HL-60/S4 treated with retinoic acid at 250 ng/mL for 4 days and 3 days (cell line): ENCODE data around the gene KLF2.

Source experiments
- in situ Hi-C: fragments of 300-500 bp; cut with MboI; formaldehyde crosslinking; loops from 2 replicates; pipeline ENCODE4 v1.7.0; 2022; ENCODE audit warnings: low sequenced_read_pairs

The KLF2 gene

GRCh38 chr19:16306728-16307402 is 17.8 kb upstream of the KLF2 start:
- in situ Hi-C loops, result no loop called here

GRCh38 chr19:16308081-16308480 is 16.5 kb upstream of the KLF2 start:
- in situ Hi-C loops, result no loop called here

DNA sequence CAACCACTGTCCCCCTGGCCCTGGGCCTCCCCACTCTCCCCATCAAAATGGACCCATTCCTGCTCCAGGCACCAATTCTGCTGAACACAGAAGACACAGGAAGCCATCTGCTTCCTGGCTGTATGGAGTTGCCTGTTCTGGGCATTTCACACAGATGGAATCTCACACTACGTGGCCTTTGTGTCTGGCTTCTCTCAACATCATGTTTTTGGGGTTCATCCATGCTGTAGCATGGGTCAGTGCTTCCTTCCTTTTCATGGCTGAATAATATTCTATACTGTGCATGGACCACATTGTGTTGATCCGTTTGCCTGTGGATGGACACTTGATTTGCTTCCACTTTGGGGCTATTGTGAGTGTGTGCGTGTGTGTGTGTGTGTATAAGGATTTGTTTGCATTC is 15.0 kb upstream of the KLF2 start:
- in situ Hi-C loops, result no loop called here

DNA sequence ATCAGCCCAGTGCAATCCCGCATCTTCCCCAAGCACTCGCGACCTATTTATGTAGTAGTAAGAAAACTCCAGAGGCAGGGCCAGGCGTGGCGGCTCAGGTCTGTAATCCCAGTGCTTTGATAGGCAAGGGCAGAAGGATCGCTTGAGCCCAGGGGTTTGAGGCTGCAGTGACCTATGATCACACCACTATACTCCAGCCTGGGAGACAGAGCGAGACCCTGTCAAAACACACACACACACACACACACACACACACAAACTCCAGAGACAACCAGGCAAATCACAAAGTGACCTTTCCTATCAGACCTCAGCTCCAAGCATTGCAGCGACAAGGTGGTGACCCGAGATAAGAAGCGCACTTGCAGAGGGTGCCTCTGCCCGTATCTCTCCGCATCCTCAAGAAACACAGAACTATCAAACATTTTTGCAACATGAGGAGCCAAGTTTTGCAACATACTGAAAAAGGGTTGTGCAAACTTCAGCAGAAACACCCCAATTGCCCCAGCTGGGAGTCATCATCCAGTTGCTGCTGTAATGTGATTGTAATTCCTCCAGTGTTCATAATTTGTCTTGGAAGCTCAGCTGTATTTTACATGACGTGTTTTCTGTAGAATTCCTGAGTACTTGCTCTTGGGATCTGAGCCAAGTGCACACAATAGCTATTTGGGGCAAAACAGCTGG is 8.7 kb upstream of the KLF2 start:
- in situ Hi-C loops, result no loop called here

GRCh38 chr19:16316506-16316882 is 8.1 kb upstream of the KLF2 start:
- in situ Hi-C loops, result no loop called here

GRCh38 chr19:16319481-16319880 is 5.1 kb upstream of the KLF2 start:
- in situ Hi-C loops, result no loop called here

GRCh38 chr19:16320987-16321386 is 3.6 kb upstream of the KLF2 start:
- in situ Hi-C loops, result no loop called here

DNA sequence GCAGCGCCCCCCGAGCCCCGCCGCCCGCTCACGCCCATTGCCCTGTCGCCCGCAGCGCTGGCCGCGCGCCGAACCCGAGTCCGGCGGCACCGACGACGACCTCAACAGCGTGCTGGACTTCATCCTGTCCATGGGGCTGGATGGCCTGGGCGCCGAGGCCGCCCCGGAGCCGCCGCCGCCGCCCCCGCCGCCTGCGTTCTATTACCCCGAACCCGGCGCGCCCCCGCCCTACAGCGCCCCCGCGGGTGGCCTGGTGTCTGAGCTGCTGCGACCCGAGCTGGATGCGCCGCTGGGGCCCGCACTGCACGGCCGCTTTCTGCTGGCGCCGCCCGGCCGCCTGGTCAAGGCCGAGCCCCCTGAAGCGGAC is 518 bp downstream of the KLF2 start:
- in situ Hi-C loops, result no loop called here

- in situ Hi-C loops, result no loop called here
Measured at GRCh38 chr19:16325641-16326400, 1.2 kb downstream of the KLF2 start.

DNA sequence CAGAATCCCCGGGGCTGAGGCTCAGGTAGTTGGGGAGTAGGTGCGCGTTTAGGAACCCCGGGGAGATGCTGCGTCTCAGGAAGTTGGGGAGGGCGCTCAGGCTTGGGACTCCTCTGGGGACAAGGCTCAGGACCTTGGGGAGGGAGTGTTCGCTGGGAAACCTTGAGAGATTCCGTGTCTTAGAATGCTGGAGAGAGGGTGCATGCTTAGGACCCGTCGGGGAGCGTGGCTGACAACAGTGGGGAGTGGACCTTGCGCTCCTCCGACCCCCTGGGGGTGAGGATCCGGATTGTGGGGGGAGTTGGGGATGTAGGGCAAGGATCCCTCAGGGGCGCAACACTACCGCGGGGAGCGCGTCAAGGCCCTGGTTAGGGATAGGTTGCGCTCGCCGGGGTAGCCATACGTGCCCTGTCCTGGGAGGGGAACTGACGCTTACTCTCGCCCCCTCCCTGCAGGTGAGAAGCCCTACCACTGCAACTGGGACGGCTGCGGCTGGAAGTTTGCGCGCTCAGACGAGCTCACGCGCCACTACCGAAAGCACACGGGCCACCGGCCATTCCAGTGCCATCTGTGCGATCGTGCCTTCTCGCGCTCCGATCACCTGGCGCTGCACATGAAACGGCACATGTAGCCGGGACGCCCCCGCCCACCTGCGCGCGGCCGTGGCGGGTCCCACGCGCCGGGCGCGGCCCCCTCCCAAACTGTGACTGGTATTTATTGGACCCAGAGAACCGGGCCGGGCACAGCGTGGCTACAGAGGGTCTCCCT is 2.0 kb downstream of the KLF2 start:
- in situ Hi-C loops, result no loop called here

DNA sequence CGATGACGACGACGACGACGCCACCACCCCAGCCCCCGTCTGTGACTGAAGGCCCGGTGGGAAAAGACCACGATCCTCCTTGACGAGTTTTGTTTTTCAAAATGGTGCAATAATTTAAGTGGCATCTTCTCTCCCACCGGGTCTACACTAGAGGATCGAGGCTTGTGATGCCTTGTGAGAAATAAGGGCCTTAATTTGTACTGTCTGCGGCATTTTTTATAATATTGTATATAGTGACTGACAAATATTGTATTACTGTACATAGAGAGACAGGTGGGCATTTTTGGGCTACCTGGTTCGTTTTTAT is 2.5 kb downstream of the KLF2 start:
- in situ Hi-C loops, result no loop called here

GRCh38 chr19:16327501-16327900 is 2.9 kb downstream of the KLF2 start:
- in situ Hi-C loops, result no loop called here

- in situ Hi-C loops, result no loop called here
Measured at GRCh38 chr19:16327911-16328823, 3.5 kb downstream of the KLF2 start.

GRCh38 chr19:16328824-16329482 is 4.3 kb downstream of the KLF2 start:
- in situ Hi-C loops, result no loop called here

DNA sequence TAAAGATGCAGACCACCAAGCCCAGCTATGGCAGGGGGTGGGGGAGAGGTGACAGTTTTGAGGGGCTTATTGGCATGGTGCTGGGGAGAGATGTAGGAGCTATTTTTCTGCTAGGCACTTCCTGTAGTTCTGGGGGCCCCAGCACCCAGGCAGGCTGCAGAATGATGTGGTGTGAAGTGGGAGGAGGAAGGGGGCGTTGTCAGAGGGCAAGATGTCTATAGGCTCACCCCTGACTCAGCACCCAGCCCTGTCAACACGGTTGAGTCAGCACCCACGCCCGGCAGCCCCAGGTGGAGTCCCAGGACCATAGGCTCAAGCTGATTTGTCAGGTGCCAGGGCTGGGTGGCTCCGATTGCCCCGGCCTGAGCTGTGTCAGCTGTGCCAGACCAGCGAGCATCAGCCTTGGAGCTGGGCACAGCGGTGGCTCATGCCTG is 5.8 kb downstream of the KLF2 start:
- in situ Hi-C loops, result no loop called here

DNA sequence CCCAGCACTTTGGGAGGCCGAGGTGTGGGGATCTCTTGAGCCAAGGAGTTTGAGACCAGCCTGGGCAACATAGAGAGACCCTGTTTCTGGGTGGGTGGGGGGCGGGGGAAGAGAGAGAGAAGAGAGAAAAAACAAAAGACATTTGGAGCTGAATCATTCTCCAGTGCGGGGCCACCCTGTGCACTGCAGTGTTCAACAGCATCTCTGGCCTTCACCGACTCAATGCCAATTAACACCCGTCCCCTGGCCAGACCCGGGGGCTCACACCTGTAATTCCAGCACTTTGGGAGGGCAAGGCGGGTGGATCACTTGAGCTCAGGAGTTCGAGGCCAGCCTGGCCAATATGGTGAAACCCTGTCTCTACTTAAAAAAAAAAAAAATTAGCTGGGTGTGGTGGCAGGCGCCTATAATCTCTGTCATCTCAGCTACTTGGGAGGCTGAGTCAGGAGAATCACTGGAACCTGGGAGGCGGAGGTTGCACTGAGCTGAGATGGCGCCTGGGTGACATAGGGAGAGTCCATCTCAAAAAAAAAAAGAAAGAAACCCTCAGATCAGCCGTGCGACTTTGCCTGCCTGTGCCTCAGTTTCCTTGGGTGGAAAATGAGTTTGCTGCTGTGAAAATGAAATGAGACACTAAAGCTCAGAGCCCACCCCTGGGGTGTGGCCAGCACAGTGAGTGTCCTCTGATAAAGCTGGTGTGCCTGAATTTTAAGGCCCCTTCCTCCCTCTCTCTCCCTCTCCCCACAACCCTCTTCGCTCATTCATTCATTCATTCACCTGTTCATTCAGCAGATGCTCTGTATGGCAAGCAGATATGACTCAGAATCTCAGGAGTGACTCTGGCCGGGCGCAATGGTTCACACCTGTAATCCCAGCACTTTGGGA is 6.4 kb downstream of the KLF2 start:
- in situ Hi-C loops, result no loop called here

DNA sequence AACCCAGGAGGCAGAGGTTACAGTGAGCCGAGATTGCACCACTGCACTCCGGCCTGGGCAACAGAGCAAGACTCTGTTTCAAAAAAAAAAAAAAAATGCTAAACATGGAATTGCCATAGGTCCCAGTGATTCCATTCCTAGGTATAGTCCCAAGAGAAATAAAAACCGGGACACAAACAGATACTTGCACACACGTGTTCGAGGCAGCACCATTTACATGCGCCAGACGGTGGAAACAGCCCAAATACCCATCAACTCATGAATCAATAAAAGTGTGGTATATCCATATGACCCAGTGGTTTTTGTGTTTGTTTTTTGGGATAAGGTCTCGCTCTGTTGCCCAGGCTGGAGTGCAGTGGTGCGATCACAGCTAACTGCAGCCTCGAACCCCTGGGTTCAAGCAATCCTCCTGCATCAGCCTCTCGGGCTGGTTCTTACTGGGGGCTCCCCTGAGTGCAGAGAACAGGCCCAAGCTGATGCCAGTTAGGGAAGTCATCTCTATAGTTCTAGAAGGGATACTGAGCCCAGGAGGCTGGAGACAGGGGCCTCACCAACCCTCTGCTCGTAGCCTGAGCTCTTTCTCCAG is 8.5 kb downstream of the KLF2 start:
- in situ Hi-C loops, result no loop called here

GRCh38 chr19:16334411-16334810 is 9.8 kb downstream of the KLF2 start:
- in situ Hi-C loops, result no loop called here

- in situ Hi-C loops, result no loop called here
Measured at GRCh38 chr19:16335226-16335625, 10.6 kb downstream of the KLF2 start.
